Measurements from ENCODE around the gene AP4M1. TPM values are rescaled to one million over a fixed set of nuclear protein-coding genes. Genes with fewer than 3 reads are reported as not detected.

The AP4M1 gene
- total and polyA plus RNA-seq, 10 of the 15 experiments (the other 5 are each of a cell fraction or from before 2014, with no cell fraction given): 0.77 to 16.1 (median 13.0) TPM

- TF ChIP-seq ZBTB40 (IDR thresholded peaks at IDR 0.05; ENCODE audit: borderline replicate concordance): no peak
- TF ChIP-seq HSF1 (IDR thresholded peaks at IDR 0.05; ENCODE audit: low read depth, low read length): no peak
- TF ChIP-seq USF1 (IDR thresholded peaks at IDR 0.05; ENCODE audit: borderline replicate concordance, extremely low read length, insufficient read depth, low read depth, low read length): no peak
Observed at GRCh38 chr7:100122067-100122466, 20.6 kb downstream of the AP4M1 start (continued).

- in situ Hi-C loops (cut with MboI) (no loop called here), intact Hi-C loops (cut with micrococcal nuclease; ENCODE audit: unreplicated experiment) (no loop called here)
- Histone ChIP-seq H3K4me2 (ENCODE audit: control insufficient read depth, insufficient read depth) (no peak overlapping the region), H3K4me1 (ENCODE audit: control insufficient read depth, insufficient read depth, low read length) (peaks cover 12% of the 10 kb centered on the region), H3K27me3 (replicated peaks in 1 of 2; ENCODE audit: control insufficient read depth in 2 of 2, insufficient read depth in 2 of 2, low read length in 1 of 2) (no peaks in the 10 kb centered on the region), H3K27ac (ENCODE audit: control insufficient read depth, insufficient read depth) (no peak overlapping the region), H3K4me3 (no peak overlapping the region), H3K9ac (ENCODE audit: control insufficient read depth, insufficient read depth, low read length) (no peak overlapping the region), H3K9me3 (replicated peaks; ENCODE audit: control insufficient read depth, insufficient read depth, low read length) (no peaks in the 10 kb centered on the region), H3K79me2 (ENCODE audit: control insufficient read depth, insufficient read depth, low read length) (peaks cover 17% of the 10 kb centered on the region), H3K36me3 (ENCODE audit: control insufficient read depth in 2 of 2, insufficient read depth in 2 of 2, low read length in 1 of 2) (no peaks in the 10 kb centered on the region; a peak in 1 of 4 replicates), H2AFZ (ENCODE audit: control insufficient read depth, low read depth, low read length) (no peak overlapping the region), H4K20me1 (ENCODE audit: control insufficient read depth, insufficient read depth) (no peaks in the 10 kb centered on the region)
- no peak for TF ChIP-seq ZNF24 (IDR thresholded peaks at IDR 0.05)
- TF ChIP-seq GABPA (IDR thresholded peaks at IDR 0.05; ENCODE audit: low read depth): no peak
- no peak for TF ChIP-seq PML (IDR thresholded peaks at IDR 0.05; ENCODE audit: low read length)
- no peak for TF ChIP-seq ZSCAN29 (IDR thresholded peaks at IDR 0.05)
- TF ChIP-seq TCF7 (IDR thresholded peaks at IDR 0.05; ENCODE audit: borderline replicate concordance): no peak
- no peak for TF ChIP-seq BCL3 (IDR thresholded peaks at IDR 0.05; ENCODE audit: borderline replicate concordance, insufficient read depth, low read depth, low read length, poor library complexity, severe bottlenecking)
- TF ChIP-seq TCF12 (IDR thresholded peaks at IDR 0.05; ENCODE audit: low read depth, low read length): no peak
- TF ChIP-seq SPI1 (IDR thresholded peaks at IDR 0.05; ENCODE audit: borderline replicate concordance, insufficient read depth, low read depth, low read length): no peak
- TF ChIP-seq MYB (IDR thresholded peaks at IDR 0.05; ENCODE audit: borderline replicate concordance, low read depth, low read length): no peak
- no peak for ATAC-seq
- ChIA-PET RAD21 (ENCODE audit: unreplicated experiment) (no interaction called here), CTCF (interaction anchor here (0.6 kb wide), 1 partner anchor 59 kb away, joined by 3 read pairs; no protein-coding TSS in a partner anchor), POLR2A (interaction anchor here (0.5 to 0.8 kb wide), 2 partner anchors 127 to 373 kb away, joined by 3 to 6 read pairs; no protein-coding TSS in a partner anchor), SMC1A (ENCODE audit: uncharacterized antibody, unreplicated experiment) (interaction anchor here (0.9 to 1.3 kb wide), 2 partner anchors 21 to 85 kb away, joined by 3 read pairs; no protein-coding TSS in a partner anchor)
- no peak for FAIRE-seq
- no TSS peak for BruUV-seq (replicated peaks)
- 100% methylated on average over 1 of the region's 1 CpG for WGBS (ENCODE audit: insufficient coverage, insufficient replicate concordance, low lambda C conversion rate, missing lambda C conversion rate)
- DNase-seq (ENCODE audit: low read depth, low spot score): no peak
Observed at GRCh38 chr7:100122568-100122967, 21.1 kb downstream of the AP4M1 start.
